ENCODE measurements around the gene PIK3IP1.

Gene PIK3IP1

DNA sequence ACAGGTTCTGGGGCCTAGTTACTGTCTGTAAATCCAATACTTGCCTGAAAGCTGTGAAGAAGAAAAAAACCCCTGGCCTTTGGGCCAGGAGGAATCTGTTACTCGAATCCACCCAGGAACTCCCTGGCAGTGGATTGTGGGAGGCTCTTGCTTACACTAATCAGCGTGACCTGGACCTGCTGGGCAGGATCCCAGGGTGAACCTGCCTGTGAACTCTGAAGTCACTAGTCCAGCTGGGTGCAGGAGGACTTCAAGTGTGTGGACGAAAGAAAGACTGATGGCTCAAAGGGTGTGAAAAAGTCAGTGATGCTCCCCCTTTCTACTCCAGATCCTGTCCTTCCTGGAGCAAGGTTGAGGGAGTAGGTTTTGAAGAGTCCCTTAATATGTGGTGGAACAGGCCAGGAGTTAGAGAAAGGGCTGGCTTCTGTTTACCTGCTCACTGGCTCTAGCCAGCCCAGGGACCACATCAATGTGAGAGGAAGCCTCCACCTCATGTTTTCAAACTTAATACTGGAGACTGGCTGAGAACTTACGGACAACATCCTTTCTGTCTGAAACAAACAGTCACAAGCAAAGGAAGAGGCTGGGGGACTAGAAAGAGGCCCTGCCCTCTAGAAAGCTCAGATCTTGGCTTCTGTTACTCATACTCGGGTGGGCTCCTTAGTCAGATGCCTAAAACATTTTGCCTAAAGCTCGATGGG lies 13.5 kb downstream of the PIK3IP1 start:
- DNase-seq (ENCODE audit: low read depth in 2 of 2) = no peak

DNA sequence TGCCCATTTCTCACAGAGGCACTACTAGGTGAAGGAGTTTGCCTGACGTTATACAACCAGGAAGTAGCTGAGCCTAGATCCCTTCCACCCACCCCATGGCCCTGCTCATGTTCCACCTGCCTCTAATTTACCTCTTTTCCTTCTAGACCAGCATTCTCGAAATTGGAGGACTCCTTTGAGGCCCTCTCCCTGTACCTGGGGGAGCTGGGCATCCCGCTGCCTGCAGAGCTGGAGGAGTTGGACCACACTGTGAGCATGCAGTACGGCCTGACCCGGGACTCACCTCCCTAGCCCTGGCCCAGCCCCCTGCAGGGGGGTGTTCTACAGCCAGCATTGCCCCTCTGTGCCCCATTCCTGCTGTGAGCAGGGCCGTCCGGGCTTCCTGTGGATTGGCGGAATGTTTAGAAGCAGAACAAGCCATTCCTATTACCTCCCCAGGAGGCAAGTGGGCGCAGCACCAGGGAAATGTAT lies 14.1 kb downstream of the PIK3IP1 start:
- DNase-seq (ENCODE audit: low read depth in 2 of 2) = no peak

DNA sequence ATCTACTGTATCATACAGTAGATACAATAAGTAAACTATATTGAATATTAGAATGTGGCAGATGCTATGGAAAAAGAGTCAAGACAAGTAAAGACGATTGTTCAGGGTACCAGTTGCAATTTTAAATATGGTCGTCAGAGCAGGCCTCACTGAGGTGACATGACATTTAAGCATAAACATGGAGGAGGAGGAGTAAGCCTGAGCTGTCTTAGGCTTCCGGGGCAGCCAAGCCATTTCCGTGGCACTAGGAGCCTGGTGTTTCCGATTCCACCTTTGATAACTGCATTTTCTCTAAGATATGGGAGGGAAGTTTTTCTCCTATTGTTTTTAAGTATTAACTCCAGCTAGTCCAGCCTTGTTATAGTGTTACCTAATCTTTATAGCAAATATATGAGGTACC lies 14.5 kb downstream of the PIK3IP1 start:
- no peak for DNase-seq (ENCODE audit: low read depth in 2 of 2)

DNA sequence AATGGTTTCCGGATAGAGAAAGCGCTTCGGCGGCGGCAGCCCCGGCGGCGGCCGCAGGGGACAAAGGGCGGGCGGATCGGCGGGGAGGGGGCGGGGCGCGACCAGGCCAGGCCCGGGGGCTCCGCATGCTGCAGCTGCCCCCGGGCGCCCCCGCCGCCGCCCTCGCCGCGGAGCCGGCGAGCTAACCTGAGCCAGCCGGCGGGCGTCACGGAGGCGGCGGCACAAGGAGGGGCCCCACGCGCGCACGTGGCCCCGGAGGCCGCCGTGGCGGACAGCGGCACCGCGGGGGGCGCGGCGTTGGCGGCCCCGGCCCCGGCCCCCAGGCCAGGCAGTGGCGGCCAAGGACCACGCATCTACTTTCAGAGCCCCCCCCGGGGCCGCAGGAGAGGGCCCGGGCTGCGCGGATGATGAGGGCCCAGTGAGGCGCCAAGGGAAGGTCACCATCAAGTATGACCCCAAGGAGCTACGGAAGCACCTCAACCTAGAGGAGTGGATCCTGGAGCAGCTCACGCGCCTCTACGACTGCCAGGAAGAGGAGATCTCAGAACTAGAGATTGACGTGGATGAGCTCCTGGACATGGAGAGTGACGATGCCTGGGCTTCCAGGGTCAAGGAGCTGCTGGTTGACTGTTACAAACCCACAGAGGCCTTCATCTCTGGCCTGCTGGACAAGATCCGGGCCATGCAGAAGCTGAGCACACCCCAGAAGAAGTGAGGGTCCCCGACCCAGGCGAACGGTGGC lies 15.7 kb downstream of the PIK3IP1 start:
- DNase-seq (ENCODE audit: low read depth in 2 of 2) = no peak

DNA sequence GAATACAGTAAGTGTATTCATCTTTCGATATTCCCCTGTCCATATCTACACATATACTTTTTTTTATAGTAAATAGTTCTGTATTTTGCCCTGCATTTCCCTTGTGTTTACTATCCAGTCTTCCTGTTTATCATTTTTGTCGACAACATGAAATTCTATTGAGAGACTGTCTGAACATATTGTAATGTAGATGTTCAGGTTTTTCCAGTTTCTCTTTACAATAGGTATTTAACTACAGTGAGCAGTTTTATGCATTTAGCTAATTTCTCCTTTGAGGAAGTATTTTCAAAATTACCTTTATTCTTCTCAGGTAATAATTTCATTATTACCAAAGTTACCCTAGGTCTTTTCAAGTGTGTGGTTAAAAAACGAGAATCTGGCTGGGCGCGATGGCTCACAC lies 16.7 kb downstream of the PIK3IP1 start:
- DNase-seq (ENCODE audit: low read depth in 2 of 2) = no peak

DNA sequence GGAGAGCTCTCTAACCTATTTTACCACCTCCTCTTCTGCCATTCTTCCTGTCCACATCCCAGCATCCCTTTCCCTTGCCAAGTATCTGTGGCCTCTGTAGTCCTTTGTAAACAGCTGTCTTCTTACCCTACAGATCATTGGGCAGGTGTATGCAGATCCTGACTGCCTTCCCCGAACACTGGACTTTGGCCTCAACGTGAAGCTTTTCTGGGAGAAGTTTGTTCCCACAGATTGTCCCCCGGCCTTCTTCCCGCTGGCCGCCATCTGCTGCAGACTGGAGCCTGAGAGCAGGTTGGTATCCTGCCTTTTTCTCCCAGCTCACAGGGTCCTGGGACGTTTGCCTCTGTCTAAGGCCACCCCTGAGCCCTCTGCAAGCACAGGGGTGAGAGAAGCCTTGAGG lies 17.3 kb downstream of the PIK3IP1 start:
- DNase-seq (ENCODE audit: low read depth in 2 of 2) = no peak

DNA sequence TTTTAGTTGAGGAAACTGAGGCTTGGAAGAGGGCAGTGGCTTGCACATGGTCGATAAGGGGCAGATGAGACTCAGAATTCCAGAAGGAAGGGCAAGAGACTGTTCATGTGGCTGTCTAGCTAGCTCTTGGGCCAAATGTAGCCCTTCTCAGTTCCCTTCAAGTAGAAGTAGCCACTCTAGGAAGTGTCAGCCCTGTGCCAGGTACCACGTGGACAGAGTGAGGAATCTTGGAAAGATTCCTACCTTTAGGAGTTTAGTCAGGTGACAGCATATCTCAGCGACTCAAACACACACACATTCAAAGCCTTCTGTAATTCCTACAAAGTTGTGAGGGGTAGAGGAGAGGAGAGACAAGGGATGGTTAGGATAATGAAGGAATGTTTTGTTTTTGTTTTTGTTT lies 18.3 kb downstream of the PIK3IP1 start:
- no peak for DNase-seq (ENCODE audit: low read depth in 2 of 2)

DNA sequence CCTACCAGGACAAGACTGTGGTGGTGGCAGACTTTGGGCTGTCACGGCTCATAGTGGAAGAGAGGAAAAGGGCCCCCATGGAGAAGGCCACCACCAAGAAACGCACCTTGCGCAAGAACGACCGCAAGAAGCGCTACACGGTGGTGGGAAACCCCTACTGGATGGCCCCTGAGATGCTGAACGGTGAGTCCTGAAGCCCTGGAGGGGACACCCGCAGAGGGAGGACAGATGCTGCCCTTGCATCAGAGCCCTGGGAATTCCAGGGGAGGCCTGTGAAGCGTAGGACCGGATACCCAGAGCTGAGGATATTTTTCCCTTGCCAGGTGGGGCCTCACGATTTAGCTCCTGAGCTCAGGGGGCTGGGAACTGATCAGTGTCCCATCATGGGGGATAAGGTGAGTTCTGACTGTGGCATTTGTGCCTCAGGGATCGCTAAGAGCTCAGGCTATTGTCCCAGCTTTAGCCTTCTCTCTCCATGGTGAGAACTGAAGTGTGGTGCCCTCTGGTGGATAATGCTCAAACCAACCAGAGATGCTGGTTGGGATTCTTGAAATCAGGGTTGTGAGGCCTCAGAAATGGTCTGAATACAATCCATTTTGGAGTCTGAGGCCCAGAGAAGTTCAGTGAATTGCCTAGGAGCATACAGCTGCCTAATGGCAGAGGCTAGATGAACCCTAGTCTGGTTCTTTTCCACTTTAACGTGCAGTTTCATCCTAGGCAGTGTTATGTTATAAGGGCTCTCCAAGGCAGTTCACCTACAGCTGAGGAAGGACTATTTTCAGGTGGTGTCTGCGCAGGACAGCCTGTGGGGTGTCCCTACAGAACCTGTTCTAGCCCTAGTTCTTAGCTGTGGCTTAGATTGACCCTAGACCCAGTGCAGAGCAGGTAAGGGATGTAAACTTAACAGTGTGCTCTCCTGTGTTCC lies 19.5 kb downstream of the PIK3IP1 start:
- DNase-seq (ENCODE audit: low read depth in 2 of 2) = no peak

DNA sequence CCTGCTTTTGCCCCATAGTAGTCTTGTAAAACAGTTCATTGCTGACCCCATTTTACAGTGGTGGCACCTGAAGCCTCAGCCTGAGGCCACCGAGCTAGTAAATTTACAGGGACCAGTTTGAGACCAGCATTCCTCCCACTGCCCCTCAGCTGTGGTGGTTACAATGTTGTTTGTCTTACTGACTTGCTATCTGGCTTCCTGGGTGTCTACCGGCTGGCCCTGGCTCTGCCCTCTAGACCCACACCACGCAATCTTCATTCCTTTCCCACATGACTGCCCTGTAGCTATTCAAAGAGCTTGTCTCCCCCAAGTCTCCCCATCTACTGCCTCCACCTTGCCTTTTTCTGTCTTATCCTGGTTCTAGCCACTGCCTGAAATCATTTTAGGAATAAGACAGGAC lies 20.8 kb downstream of the PIK3IP1 start:
- DNase-seq (ENCODE audit: low read depth in 2 of 2) = no peak

DNA sequence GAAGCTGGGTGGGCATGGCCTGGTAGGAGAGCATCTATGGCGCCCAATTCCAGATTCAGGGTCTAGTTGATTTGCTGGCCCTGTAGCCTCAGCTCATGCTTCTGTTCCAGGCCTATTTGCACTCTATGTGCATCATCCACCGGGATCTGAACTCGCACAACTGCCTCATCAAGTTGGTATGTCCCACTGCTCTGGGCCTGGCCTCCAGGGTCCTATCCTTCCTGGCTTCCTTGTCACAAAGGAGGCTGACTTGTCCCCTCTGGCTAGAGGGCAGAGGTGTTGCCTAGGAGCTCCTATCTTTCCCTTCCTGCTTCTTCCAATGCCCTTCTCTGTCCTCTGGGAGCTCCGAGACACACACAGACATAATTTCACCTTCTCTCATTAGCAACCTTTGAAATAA lies 21.3 kb downstream of the PIK3IP1 start:
- no peak for DNase-seq (ENCODE audit: low read depth in 2 of 2)

DNA sequence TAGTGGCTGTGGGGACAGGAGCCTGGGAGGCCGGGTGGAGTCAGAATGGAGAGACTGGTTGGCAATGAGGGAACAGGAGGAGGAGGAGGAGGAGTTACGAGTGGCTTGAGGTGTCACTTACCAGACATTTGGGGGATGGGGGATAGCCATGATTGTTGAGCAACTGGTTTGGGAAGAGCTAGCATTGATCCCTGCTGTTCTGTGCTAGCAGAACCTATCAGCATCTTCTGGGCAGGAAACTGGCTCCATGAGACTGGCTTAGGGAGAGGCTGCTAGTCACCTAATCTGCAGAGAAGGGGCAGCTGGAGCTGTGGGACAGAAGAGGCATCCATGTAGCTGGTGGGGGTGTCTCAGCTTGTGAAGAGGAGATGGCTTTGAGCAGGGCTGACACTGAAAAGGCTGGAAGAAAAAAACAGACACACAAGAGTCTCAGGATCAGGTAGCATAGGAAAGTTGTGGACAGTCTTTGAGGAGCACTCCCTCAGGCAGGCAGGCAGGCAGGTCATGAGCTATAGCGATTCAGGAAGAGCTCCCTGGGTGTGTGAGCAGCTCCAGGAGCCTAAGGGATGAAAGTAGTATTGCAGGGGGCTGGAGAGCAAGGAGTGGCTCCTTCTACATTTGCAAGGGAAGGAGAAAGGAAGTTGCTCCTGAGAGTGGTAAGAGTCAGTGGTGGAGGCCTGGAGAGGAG lies 22.3 kb downstream of the PIK3IP1 start:
- no peak for DNase-seq (ENCODE audit: low read depth in 2 of 2)

DNA sequence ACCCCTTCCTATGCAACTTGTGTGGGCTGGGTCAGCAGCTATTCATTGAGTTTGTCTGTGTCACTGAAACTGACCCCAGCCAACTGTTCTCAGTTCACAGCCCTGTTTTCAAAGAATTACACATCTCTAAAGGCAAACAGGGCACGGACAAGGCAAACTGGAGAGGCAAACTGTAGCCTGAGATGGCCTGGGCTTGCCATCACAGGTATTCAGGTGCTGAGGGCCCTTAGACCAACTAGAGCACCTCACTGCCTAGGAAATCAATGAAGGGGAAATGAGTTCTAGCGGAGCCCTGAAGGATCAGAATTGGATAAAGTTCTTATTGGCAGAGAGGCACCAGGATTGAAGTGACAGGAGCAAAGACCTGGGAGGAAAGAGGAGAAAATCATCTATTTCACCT lies 24.0 kb downstream of the PIK3IP1 start:
- no peak for DNase-seq (ENCODE audit: low read depth in 2 of 2)

DNA sequence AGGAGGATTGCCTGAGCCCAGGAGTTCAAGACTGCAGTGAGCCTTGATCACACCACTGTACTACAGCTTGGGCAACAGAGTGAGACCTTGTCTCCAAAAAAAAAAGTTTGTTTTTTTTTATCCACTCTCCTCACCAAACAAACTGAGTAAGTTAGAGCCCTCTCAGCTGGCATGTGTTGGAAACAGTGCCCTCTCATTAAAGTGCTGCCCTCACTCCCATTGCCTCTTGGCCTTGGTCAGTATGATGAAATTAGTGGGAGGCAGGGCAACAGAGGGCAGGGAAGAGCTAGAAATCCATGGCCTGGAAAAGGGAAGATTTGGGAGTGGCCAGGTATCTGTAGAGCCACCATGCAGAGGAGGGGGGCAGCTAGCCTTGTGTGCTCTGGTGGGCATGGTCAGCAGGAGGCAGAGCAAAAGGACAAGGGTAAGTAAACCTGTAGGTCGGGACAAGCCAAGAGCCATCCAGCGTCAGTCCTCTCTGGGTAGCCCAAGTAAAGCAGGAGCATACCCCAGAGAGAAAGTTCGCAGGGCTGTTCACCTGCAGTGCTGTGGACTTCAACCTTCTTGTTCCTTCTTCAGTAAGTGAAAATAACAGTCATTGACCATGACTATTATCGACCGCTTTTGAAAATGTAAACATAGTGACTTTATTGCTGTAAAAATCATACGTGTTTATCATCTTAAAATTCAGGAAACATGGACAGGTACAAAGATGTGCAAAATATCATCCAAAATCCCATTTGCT lies 28.2 kb downstream of the PIK3IP1 start:
- DNase-seq (ENCODE audit: low read depth in 2 of 2) = no peak

DNA sequence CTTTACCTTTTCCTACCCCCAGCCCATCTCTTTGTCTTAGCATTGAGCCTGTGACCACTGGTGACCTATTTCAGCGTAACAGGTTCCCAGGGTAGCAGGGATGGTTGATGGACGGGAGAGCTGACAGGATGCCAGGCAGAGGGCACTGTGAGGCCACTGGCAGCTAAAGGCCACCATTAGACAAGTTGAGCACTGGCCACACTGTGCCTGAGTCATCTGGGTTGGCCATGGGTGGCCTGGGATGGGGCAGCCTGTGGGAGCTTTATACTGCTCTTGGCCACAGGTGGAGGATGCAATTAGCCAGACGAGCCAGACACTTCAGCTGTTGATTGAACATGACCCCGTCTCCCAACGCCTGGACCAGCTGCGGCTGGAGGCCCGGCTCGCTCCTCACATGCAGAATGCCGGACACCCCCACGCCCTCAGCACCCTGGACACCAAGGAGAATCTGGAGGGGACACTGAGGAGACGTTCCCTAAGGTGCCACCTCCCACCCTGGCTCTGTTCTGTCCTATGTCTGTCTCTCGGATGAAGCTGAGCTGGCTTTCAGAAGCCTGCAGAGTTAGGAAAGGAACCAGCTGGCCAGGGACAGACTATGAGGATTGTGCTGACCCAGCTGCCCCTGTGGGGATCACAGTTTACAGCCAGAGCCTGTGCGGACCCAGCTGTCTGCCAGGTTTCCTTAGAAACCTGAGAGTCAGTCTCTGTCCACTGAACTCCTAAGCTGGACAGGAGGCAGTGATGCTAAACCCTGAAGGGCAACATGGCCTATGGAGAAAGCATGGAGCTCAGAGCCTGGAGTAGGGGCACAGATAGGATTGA lies 29.8 kb downstream of the PIK3IP1 start:
- DNase-seq (ENCODE audit: low read depth in 2 of 2) = no peak

DNA sequence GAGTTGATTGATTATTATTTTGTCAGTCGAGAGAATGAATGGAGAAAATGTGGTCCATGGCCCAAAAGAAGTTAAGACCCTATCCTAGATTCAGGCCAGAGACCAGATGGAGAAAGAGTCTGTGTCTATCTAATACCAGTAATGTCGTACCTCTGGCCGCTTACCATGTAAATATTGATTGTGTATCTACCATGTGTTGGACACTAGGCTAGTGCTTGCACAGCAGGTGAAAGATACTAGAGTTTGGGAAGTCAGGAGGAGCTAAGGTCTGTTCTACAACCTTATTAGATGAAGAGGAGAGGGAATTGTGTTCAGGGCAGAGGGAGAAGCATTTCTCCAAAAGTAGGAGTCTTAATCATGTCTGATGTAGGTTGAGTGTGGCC lies 31.8 kb downstream of the PIK3IP1 start:
- DNase-seq (ENCODE audit: low read depth in 2 of 2) = no peak

DNA sequence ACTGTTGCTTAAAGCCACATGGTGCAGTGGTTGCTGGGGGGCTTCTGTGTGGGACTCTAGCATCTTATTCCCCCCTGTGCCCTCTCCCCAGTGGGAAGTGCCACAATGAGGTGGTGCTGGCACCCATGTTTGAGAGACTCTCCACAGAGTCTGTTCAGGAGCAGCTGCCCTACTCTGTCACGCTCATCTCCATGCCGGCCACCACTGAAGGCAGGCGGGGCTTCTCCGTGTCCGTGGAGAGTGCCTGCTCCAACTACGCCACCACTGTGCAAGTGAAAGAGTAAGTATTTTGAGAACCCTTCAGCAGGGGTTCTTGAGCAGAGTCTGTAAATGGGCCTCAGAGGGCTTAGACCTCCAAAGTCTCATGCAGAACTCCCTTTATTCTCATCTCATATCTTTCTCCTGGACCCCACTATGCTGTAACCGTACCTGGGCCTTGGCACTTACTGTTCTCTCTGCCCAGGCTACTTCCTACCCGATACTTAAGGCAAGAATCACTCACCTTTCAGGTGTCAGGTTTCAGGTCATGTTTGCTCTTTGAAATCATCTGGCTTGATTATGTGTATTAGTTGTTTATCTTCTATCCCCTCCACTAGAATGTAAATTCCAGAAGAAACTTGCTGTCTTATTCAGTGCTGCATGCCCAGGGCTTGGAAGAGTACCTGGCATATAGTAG lies 32.4 kb downstream of the PIK3IP1 start:
- DNase-seq (ENCODE audit: low read depth in 2 of 2) = no peak

DNA sequence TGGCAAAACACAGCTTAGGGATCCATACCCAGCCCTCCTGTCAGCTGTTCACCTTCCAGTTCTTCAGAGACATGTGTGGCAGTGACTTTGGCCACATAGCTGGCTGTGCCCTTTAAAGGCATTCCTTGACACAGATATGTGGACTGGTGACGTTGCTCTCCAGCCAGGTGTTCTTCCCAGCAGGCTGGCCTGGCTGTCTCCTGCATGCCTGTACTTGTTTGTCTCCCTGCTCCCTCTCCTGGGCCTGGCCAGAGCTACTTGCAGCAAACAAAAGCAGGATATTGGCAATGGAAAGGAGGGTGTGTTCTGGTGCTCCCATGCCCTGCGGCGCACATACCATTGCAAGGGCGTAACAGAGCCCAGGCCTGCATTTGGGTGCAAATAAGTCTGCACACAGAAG lies 38.3 kb downstream of the PIK3IP1 start:
- no peak for DNase-seq (ENCODE audit: low read depth in 2 of 2)

DNA sequence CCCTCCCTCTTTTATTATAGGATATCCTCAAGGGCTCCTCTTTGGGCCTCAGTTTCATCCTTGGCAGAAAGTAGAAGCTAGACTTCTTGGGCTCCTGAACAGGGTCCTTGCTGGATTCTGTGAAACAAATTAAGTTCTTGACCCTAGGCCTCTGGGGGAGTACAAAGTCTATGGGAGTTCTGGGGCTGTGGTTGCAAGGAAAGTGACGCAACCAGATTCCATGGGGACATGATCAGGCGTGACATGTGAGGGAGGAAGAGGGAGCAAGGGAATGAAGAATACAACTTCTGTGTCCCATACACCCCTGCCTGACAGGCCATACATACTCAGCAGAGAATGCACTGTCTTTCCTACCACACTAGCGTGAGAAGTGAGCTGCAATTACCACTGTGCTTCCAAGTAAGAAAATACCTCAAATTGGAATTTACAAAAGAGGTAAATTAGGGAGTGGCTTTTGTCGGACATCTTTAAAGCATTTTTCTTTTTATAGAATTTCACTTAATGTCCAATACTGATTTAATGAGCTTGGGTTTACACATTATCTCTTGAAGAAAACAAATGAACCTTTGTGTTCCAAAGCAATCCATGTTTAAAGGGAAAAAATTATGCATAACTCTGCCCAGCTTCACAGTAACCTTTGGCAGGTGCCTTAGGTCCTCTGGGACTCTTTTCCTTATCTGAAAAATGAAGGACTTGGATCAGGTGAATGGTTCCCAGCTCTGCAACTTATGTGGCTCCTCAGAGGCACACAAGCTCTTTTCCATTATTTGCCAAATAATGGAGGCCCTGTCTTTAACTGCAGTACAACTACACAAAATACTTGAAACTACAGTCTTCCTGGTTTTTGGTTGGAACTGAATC lies 41.3 kb downstream of the PIK3IP1 start:
- no peak for DNase-seq (ENCODE audit: low read depth in 2 of 2)

Measured in stimulated activated CD8-positive, alpha-beta memory T cell treated with anti-CD3 and anti-CD28 coated beads, Interleukin-7, amount 100 ng/mL, for 4 hours (primary cell).